GM21737 (cell line): ENCODE results near the gene AXL.
"Not testable (repeated sequence)": the region's sequence is repeated elsewhere in the genome, so short reads cannot be mapped to it uniquely, and the experiment has no call there.

ENCODE experiments used
- ATAC-seq: cut with Tn5 transposase; IDR thresholded peaks from one replicate; pipeline ENCODE4 v1.9.1; 2021; ENCODE audit warnings: mild to moderate bottlenecking, moderate library complexity; ENCODE audit not compliant: unreplicated experiment

Gene AXL

GRCh38 chr19:41269055-41269454 is 50.0 kb downstream of the AXL start:
- no peak for ATAC-seq

GRCh38 chr19:41269571-41269970 is 50.5 kb downstream of the AXL start:
- no peak for ATAC-seq

DNA sequence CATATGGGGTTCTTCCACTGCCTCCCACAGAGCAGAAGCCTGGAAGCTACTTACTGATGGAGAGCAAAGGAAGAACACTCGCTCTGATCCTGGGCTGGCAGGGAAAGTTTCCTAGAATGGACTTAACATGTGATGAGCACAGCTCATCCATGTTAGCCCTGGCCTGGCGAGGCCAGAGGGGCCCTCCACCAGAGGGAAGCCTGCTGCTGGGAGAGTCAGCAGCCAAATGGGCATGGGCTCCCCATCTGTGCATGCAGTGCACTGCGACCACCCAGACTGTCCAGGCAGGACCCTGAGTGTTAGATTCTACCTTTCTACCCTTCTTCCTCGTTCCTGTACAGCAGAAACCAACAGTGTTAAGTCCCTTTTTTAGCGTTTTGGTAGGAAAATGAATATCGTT is 54.1 kb downstream of the AXL start:
- ATAC-seq: no peak

GRCh38 chr19:41274802-41275201 is 55.8 kb downstream of the AXL start:
- ATAC-seq: no peak

GRCh38 chr19:41276231-41276630 is 57.2 kb downstream of the AXL start:
- ATAC-seq: no peak

- no peak for ATAC-seq
These were observed 59.5 kb downstream of the AXL start for GRCh38 chr19:41278478-41278877.

DNA sequence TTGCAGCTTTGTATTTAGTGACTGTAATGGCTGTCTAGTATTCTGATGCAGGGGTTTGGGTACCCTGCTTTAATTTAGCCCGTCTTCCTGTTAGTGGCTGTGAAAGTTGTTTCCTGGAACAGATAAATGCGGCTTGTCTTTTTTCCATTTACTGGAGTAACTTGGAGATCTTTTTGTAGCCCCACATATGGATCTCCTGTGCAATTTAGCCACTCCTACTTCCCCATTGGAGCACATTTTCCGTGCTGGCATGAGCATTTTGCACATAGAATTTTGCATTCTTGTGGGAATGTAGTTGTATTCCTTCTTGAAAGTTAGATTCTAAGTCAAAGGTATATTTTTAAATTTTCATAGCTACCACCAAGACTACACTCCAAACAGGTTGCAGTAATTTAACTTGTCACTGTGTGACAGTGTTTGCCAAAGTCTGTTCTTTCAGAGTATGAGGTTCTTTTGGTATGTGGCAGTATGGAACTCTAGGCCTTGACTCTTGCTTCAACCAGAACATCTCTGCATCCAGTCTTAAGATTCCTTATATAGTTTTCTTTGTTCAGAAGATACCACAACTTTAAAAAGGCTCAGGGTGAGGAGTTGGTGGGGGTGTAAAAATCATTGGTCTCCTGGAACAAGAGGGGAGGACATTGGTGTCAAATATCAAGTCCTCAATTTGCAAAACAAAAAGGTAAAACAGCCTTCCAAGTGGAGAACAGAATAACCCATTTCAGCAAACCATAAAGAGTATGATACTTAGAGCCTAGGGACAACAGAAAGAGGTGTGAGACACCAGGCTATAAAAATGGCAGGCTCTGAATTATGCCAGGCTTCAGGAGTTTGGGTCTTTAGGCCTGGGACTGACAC is 69.9 kb downstream of the AXL start:
- ATAC-seq: no peak

DNA sequence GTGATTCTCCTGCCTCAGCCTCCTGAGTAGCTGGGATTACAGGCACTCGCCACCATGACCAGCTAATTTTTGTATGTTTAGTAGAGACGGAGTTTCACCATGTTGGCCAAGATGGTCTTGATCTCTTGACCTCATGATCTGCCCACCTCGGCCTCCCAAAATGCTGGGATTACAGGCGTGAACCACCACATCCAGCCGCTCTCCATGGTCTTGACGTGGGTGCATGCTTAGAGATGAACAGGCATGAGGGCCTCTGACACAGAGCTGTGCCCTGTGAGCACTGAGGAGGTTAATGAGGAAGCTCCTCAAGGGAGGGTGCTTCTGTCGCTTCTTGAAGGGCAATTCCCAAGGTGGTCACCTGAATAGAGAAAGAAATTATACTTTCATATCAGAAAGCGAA is 70.8 kb downstream of the AXL start:
- ATAC-seq: not testable (repeated sequence)

DNA sequence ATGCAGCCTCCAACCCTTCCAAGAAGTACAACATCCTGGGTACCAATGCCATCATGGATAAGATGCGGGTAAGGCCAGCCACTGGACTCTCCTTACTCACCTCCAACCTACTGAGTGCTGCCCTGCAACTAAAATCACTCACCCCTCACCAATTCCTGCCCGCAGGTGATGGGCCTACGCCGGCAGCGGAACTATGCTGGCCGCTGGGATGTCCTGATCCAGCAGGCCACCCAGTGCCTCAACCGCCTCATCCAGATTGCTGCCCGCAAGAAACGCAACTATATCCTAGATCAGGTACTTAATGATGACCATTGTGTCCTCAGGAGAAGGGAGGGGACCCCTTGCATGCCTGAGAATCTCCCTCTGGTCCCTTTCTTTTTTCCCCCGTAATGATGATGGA is 75.4 kb downstream of the AXL start:
- ATAC-seq: no peak

DNA sequence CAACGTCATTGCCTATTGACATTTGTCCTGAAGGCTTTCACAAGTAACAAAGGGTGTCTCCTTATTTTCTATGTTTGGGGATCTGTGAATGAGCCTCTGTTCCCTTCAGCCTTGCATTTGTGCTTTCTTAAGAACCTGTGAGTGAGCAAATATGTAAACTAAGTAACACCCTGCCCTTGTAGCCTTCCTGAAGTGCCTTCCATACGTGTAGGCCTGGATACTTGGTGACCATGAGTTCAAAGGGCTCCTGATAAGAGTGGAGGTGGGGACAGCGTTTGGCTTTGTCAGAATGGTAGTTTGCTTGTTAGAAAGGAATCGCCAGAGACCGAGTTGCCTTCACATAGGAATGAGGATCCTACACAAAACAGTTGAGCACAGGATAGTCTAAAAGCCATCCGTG is 76.5 kb downstream of the AXL start:
- no peak for ATAC-seq

DNA sequence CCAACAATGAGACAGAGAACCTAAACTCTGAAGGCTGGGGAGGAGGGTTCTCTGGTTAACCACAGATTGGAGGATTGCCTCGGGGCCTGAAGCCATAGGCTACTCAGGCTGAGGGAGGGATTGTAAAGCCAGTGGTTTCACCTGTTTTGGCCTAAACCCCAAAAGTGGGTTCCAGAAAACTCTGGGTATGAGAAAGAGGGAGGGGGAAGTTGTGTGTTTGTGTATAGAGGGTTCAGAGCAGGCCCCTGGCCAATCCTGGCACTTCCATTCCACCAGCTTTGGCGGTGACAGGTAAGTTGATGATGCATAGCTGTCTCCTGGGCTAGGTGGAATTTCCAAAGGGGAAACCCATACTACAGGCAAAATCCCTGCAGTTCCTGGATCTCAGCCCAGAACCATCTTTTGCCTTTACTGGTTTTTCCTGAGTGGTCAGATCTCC is 77.4 kb downstream of the AXL start:
- ATAC-seq: no peak

DNA sequence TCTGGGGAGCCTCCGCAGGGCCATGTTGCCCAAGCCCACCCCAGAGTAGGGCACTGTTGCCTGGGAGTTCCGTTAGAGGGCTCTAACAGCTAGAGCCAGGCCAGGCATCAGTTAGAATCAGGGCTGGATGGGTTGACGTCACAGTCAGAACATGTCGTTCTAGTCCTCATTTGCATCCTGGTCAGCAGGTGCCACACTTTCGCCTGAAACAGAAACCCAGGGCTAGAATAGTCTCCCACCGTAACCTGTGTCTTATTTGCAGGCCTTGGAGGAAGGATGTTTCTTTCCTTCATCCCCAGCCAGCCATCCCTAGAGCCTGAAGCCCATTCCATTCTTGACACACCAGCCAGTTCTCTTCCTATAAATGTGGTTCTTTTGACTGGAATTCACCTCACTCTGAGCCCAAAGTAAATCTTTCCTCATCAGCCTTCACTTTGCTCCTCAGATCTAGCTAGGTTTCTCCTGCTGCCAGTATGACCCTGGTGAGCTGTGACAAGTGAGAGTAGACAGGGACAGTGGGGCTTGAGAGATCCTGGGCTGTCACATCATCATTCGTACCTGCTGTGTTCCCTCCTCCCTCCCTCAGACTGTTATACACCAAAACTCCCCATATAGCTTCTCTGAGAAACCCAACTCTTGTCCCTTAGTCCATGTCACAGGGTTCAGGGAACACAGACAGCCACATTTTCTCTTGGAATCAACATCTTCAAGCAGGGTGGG is 78.8 kb downstream of the AXL start:
- peak; percentile 57 for ATAC-seq

DNA sequence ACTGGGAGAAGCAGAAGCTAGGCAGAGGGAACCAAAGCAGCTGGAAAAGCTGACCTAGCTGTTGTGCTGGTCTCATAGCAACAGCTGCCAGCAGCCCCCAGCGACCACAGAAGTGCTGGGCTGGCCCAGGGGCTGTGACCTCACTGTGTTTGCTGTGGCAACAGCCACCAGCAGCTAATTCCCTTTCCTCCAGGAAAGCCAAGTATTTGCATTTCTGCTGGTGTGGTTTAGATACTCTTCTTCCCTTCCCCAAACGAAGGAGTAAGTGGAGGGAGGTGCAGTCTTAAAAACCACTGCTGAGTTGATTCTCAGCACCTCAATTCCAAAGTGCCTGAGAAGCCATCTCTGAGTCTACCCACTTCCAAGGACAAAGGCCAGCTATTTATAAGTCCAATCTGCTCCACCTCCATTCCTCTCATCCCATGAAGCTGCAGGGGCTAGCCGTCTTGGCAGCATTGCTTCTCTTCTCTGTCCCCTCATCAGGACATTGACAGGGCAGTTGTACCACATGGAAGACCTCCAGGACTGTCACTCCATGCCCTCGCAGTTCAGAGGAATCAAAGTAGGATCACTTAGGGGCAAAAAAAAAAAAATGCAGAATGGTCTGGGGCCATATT is 79.4 kb downstream of the AXL start:
- no peak for ATAC-seq

DNA sequence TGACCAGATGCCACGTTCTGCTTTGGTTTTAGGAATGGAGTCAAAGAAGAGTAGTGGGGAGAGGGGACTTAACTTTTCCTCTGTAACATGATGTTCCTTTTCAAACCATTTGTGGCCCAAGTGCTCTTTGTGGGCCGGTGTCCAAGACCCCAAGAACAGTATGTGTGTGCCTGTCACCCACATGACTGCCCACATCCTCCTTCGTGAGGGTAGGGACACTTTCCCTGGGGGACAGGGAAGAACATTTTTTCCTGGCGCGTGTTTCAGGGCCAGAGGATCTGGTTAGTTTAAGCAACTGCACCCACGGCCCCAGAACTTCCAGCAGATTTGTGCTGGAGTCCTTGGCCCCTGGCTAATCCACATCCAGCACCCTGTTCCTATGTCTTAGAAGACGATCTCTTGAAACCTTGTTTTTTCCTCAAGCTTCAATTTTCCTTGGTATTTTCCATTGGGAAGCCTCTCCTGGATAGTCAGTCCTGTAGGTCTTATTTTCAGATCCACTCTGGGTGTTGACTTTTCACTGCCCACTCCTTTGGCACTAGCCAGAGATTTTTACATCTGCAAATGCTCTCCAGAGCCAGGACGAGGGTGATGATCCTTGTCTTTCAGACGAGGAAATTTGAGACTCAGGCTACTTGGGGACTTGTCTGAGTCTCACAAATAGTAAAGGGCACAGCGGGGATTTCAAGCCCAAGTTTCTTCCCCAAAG is 80.2 kb downstream of the AXL start:
- no peak for ATAC-seq

GRCh38 chr19:41299755-41300089 is 80.7 kb downstream of the AXL start:
- ATAC-seq: no peak

DNA sequence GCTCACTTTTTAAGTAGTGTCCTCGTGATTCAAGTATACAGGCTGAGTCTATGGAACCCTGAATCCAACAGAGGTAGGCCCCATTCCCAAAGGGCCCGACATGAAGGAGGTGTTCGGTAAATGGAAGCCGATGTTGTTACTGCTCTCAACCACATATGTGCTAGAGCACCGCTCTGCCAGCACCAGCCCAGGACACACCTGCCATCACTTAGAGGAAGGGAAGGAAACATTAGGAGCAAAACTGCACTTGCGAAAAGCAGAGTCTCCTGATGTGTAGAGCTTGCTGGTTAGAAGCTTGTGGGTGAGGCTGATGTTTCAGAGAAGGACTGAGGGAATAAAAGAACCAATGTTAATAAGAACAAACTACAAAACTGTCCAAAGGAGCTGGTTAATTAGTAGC is 81.5 kb downstream of the AXL start:
- no peak for ATAC-seq

GRCh38 chr19:41302624-41303351 is 83.8 kb downstream of the AXL start:
- ATAC-seq: no peak

DNA sequence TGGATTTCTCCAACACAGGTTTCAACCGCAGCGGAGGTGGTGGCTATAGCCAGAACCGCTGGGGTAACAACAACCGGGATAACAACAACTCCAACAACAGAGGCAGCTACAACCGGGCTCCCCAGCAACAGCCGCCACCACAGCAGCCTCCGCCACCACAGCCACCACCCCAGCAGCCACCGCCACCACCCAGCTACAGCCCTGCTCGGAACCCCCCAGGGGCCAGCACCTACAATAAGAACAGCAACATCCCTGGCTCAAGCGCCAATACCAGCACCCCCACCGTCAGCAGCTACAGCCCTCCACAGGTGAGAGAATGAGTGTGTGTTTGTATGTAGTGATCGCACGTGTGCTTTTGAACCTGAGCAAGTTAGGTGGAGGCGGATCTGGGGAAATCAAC is 84.9 kb downstream of the AXL start:
- no peak for ATAC-seq

DNA sequence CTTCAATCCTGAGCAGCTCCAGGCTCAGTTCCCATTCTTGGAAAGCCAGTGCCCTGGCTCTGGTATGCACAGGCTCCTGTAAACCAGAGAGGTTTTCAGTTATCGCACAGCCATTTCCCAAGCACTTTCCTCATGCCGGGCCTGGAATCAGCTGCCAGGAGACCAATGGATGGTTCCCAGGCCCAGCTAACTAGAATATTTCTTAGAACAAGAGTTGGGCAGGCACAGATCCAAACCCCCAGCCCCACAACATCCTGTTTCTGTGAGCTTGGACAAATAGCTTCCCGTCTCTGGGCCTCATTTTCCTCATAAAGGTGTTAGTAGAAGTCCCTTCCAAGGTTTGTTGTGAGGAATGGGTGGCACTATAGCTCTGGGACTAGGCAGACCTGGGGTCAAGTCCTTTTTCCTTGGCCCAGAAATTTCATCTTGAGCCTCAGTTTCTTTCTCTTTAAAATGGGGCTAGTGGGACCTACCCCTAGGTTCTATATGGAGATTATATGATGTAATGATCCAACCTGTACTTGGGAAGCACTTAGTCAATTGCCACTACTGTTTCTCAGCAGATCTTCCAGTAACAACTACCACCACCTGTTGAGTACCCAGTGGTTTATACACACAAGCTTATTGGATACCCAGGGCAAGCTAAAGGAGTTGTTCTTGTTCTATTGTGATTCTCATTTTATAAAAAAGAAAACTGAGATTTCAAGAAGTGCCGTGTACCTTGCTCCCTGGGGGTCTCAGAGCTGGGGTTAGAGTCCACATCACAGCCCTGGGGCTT is 85.9 kb downstream of the AXL start:
- ATAC-seq: no peak
